Pulmonary artery endothelial cell (primary cell): ENCODE data around the gene MTIF2. TPM values are rescaled to one million over a fixed set of nuclear protein-coding genes. Genes with fewer than 3 reads are reported as not detected.
"Not testable (repeated sequence)": the region's sequence is repeated elsewhere in the genome, so short reads cannot be mapped to it uniquely, and the experiment has no call there.

Experiments used
- DNase-seq: peaks from one replicate; pipeline ENCODE4 v3.0.0-alpha.2; 2011; ENCODE audit warnings: low read depth, low spot score
- total RNA-seq: library from RNA; depleted of rRNA; stranded (reverse); fragments of >200 nt; gene quantifications from 2 replicates; pipeline ENCODE4 v1.2.3, GENCODE V29; 2014

Gene MTIF2
- total RNA-seq, 1 donor from 2014 or later, result 36.0 TPM

GRCh38 chr2:55204536-55204935, 64.5 kb downstream of the MTIF2 start:
- DNase-seq, result no peak

GRCh38 chr2:55200416-55200815, 68.6 kb downstream of the MTIF2 start:
- DNase-seq, result no peak

- DNase-seq, result no peak
These were observed 72.5 kb downstream of the MTIF2 start for GRCh38 chr2:55196526-55196925.

- not testable (repeated sequence) for DNase-seq
These were observed 77.1 kb downstream of the MTIF2 start for GRCh38 chr2:55191888-55192287.

GRCh38 chr2:55186837-55187236, 82.2 kb downstream of the MTIF2 start:
- not testable (repeated sequence) for DNase-seq

Other genes with a start within 250 kb of the MTIF2 start
- gene RTN4, start 218.8 kb downstream of the MTIF2 start, total RNA-seq, result 273 and 321 TPM in 2 replicates
- 3.4 and 5.5 TPM in 2 replicates for gene CLHC1, start 36.9 kb downstream of the MTIF2 start, total RNA-seq
- 731 and 867 TPM in 2 replicates for gene RPS27A, start 36.5 kb downstream of the MTIF2 start, total RNA-seq
- gene CCDC88A, start 150.6 kb upstream of the MTIF2 start, total RNA-seq, result 31.0 and 60.4 TPM in 2 replicates